PC-9 (cell line): ENCODE data around the gene AOAH. TPM values are rescaled to one million over a fixed set of nuclear protein-coding genes. Genes with fewer than 3 reads are reported as not detected.

ENCODE experiments used
- BruUV-seq: library from RNA; stranded (reverse); fragments of 400-500 nt; replicated peaks from 2 replicates; lab custom pipeline; 2021; lab: Mats Ljungman, UMichigan
- CTCF ChIA-PET: fragments of 300-600 bp; sonication (Branson Sonifier 250); formaldehyde crosslinking; loops from one replicate; lab custom pipeline; 2022; ENCODE audit warnings: antibody characterized with exemption; lab: Charles Lee
- POLR2A ChIA-PET: fragments of 300-600 bp; sonication (Branson Sonifier 250); formaldehyde crosslinking; loops from one replicate; lab custom pipeline; 2022; ENCODE audit warnings: antibody characterized with exemption; ENCODE audit not compliant: unreplicated experiment; lab: Charles Lee
- DNase-seq, 2 experiments: peaks; one replicate each; pipeline versions ENCODE4 v3.0.0 to v3.0.0-alpha.2; 2015 to 2022; ENCODE audit warnings: mixed read lengths in 1 of 2
- H2AFZ ChIP-seq: fragments of 200-600 bp; sonication (generic); 2 replicates; pipeline ENCODE4 v1.8.1; 2017; ENCODE audit warnings: antibody characterized with exemption
- H3F3A ChIP-seq: fragments of 200-600 bp; sonication (generic); 2 replicates; pipeline ENCODE4 v1.8.1; 2017; ENCODE audit warnings: antibody characterized with exemption, mild to moderate bottlenecking, low read depth; ENCODE audit not compliant: insufficient read depth
- H3K27ac ChIP-seq: fragments of 200-600 bp; sonication (generic); 2 replicates; pipeline ENCODE4 v1.6.1; 2016; ENCODE audit warnings: mixed run types
- H3K27me3 ChIP-seq: fragments of 200-600 bp; sonication (generic); 2 replicates; pipeline ENCODE4 v1.6.1; 2016; ENCODE audit warnings: low read depth, mixed run types; ENCODE audit not compliant: insufficient read depth
- H3K36me3 ChIP-seq: fragments of 200-600 bp; sonication (generic); 2 replicates; pipeline ENCODE4 v1.6.1; 2016; ENCODE audit warnings: low read depth, mixed run types
- H3K4me1 ChIP-seq: fragments of 200-600 bp; sonication (generic); replicated peaks from 2 replicates; pipeline ENCODE4 v1.6.1; 2016; ENCODE audit warnings: mixed run types; ENCODE audit not compliant: insufficient read depth
- H3K4me2 ChIP-seq: fragments of 200-600 bp; sonication (generic); 2 replicates; pipeline ENCODE4 v1.6.1; 2017; ENCODE audit warnings: mixed run types
- H3K4me3 ChIP-seq: fragments of 200-600 bp; sonication (generic); 2 replicates; pipeline ENCODE4 v1.6.1; 2016; ENCODE audit warnings: mixed run types
- H3K79me2 ChIP-seq: fragments of 200-600 bp; sonication (generic); 2 replicates; pipeline ENCODE4 v1.6.1; 2017; ENCODE audit warnings: low read depth, mixed run types
- H3K9me2 ChIP-seq: fragments of 200-600 bp; sonication (generic); 2 replicates; pipeline ENCODE4 v1.8.1; 2017; ENCODE audit warnings: mild to moderate bottlenecking; ENCODE audit not compliant: insufficient read depth
- H3K9me3 ChIP-seq: fragments of 200-600 bp; sonication (generic); 2 replicates; pipeline ENCODE4 v1.8.1; 2016; ENCODE audit warnings: low read depth; ENCODE audit not compliant: insufficient read depth
- H4K20me1 ChIP-seq: fragments of 200-600 bp; sonication (generic); 2 replicates; pipeline ENCODE4 v1.8.1; 2017; ENCODE audit not compliant: insufficient read depth
- CTCF ChIP-seq: fragments of 200-600 bp; sonication (generic); conservative IDR thresholded peaks from 2 replicates; pipeline ENCODE4 v1.6.1; 2017; ENCODE audit warnings: mixed run types, antibody characterized with exemption, mild to moderate bottlenecking, moderate library complexity
- EZH2 ChIP-seq: fragments of 200-600 bp; sonication (generic); IDR thresholded peaks from 2 replicates; pipeline ENCODE4 v1.8.0; 2017; ENCODE audit warnings: antibody characterized with exemption, low read depth
- intact Hi-C: fragments of 100-400 bp; cut with micrococcal nuclease; formaldehyde crosslinking; loops from one replicate; pipeline ENCODE4 v1.10.0; 2022; ENCODE audit not compliant: unreplicated experiment
- total RNA-seq: library from RNA; stranded (reverse); gene quantifications from 2 replicates; pipeline ENCODE4 v1.2.3, GENCODE V29; 2021

AOAH gene
- total RNA-seq, 1 experiment from 2014 or later: not detected

GRCh38 chr7:36604806-36605205 is 119.5 kb downstream of the AOAH start:
- no peaks in the 10 kb centered on the region for H3K9me3 ChIP-seq
- H3K9me2 ChIP-seq: no peaks in the 10 kb centered on the region
- no peaks in the 10 kb centered on the region for H3K4me1 ChIP-seq
- ChIA-PET CTCF (no interaction called here), POLR2A (no interaction called here)
- H4K20me1 ChIP-seq: no peaks in the 10 kb centered on the region
- no peaks in the 10 kb centered on the region for H3F3A ChIP-seq
- no peak overlapping the region for H2AFZ ChIP-seq
- no peak overlapping the region for H3K4me3 ChIP-seq
- intact Hi-C loops: no loop called here
- no peaks in the 10 kb centered on the region for H3K79me2 ChIP-seq
- H3K27me3 ChIP-seq: peaks cover 76% of the 10 kb centered on the region
- no peak for TF ChIP-seq EZH2
- no peak for TF ChIP-seq CTCF
- DNase-seq: no peak
- no peak overlapping the region for H3K4me2 ChIP-seq
- H3K27ac ChIP-seq: no peak overlapping the region
- BruUV-seq: no TSS peak
- no peaks in the 10 kb centered on the region for H3K36me3 ChIP-seq

- Histone ChIP-seq H3K9me3 (no peaks in the 10 kb centered on the region), H3F3A (no peaks in the 10 kb centered on the region), H3K9me2 (no peaks in the 10 kb centered on the region), H3K27me3 (peaks cover 76% of the 10 kb centered on the region), H3K79me2 (no peaks in the 10 kb centered on the region), H4K20me1 (no peaks in the 10 kb centered on the region), H3K4me2 (no peak overlapping the region), H3K4me1 (no peaks in the 10 kb centered on the region), H3K36me3 (no peaks in the 10 kb centered on the region), H2AFZ (no peak overlapping the region), H3K27ac (no peak overlapping the region), H3K4me3 (no peak overlapping the region)
- POLR2A ChIA-PET: no interaction called here
- TF ChIP-seq CTCF: no peak
- TF ChIP-seq EZH2: no peak
- CTCF ChIA-PET: interaction anchor here (0.7 kb wide), 1 partner anchor 993 kb away, joined by 3 read pairs; no protein-coding TSS in a partner anchor
- no peak for DNase-seq
- BruUV-seq: no TSS peak
- intact Hi-C loops: no loop called here
These were observed 121.1 kb downstream of the AOAH start for GRCh38 chr7:36602934-36603887.

GRCh38 chr7:36602511-36602910 is 121.8 kb downstream of the AOAH start:
- CTCF ChIA-PET: no interaction called here

More at GRCh38 chr7:36602511-36602910, 121.8 kb downstream of the AOAH start:
- TF ChIP-seq CTCF: no peak
- TF ChIP-seq EZH2: no peak
- H3K9me3 ChIP-seq: no peaks in the 10 kb centered on the region
- H3K9me2 ChIP-seq: no peaks in the 10 kb centered on the region
- H4K20me1 ChIP-seq: no peaks in the 10 kb centered on the region
- DNase-seq: no peak
- no peaks in the 10 kb centered on the region for H3K36me3 ChIP-seq
- BruUV-seq: no TSS peak
- POLR2A ChIA-PET: no interaction called here
- peaks cover 72% of the 10 kb centered on the region for H3K27me3 ChIP-seq
- intact Hi-C loops: no loop called here
- H3F3A ChIP-seq: no peaks in the 10 kb centered on the region
- H3K4me2 ChIP-seq: no peak overlapping the region
- no peaks in the 10 kb centered on the region for H3K4me1 ChIP-seq
- no peak overlapping the region for H3K4me3 ChIP-seq
- no peak overlapping the region for H2AFZ ChIP-seq
- no peaks in the 10 kb centered on the region for H3K79me2 ChIP-seq
- H3K27ac ChIP-seq: no peak overlapping the region
